Neural cell (in vitro differentiated cells): ENCODE measurements around the gene KRTAP22-1.

Experiments used
- EP300 ChIP-seq: fragments of 450-650 bp; conservative IDR thresholded peaks from 2 replicates; pipeline ENCODE4 v1.6.1; 2014; ENCODE audit warnings: antibody characterized with exemption, mild to moderate bottlenecking, moderate library complexity; ENCODE audit not compliant: poor library complexity, severe bottlenecking
- MXI1 ChIP-seq: fragments of 450-650 bp; conservative IDR thresholded peaks from 2 replicates; pipeline ENCODE4 v1.6.1; 2014; ENCODE audit warnings: antibody characterized with exemption, mild to moderate bottlenecking; ENCODE audit not compliant: poor library complexity, severe bottlenecking
- SMC3 ChIP-seq: fragments of 450-650 bp; conservative IDR thresholded peaks from 2 replicates; pipeline ENCODE4 v1.6.1; 2014; ENCODE audit warnings: antibody characterized with exemption, mild to moderate bottlenecking, moderate library complexity; ENCODE audit not compliant: poor library complexity
- TAF1 ChIP-seq: IDR thresholded peaks from 2 replicates; pipeline ENCODE4 v1.6.1; 2012; ENCODE audit warnings: low read depth
- TF ChIP-seq, protein P1 (sequence below): fragments of 450-650 bp; IDR thresholded peaks from 2 replicates; pipeline ENCODE4 v1.5.1; 2014; ENCODE audit warnings: antibody characterized with exemption, mild to moderate bottlenecking, moderate library complexity; ENCODE audit not compliant: poor library complexity, severe bottlenecking
- TF ChIP-seq, protein P2 (sequence below): IDR thresholded peaks from 2 replicates; pipeline ENCODE4 v1.6.1; 2012; ENCODE audit warnings: borderline replicate concordance

DNA sequence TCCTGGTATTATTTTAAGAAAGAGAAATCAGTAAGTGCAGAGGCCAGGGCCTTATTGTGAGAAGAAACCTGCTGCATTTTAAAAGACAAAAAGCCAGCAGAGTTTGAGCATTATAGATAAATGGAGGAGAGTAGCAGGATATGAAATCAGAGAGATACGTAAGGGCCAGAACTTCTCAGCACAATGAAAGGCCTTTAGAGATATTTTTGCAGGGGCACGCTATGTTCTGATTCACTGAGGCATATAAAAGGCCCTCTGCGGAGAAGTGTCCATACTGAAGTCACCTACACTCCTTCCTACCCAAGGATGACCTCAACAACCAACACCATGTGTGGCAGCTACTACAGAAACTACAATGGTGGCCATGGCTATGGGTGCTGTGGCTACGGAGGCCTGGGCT is 8.7 kb upstream of the KRTAP22-1 start, which contains the start of gene KRTAP6-3:
- TF ChIP-seq, protein P1, sequence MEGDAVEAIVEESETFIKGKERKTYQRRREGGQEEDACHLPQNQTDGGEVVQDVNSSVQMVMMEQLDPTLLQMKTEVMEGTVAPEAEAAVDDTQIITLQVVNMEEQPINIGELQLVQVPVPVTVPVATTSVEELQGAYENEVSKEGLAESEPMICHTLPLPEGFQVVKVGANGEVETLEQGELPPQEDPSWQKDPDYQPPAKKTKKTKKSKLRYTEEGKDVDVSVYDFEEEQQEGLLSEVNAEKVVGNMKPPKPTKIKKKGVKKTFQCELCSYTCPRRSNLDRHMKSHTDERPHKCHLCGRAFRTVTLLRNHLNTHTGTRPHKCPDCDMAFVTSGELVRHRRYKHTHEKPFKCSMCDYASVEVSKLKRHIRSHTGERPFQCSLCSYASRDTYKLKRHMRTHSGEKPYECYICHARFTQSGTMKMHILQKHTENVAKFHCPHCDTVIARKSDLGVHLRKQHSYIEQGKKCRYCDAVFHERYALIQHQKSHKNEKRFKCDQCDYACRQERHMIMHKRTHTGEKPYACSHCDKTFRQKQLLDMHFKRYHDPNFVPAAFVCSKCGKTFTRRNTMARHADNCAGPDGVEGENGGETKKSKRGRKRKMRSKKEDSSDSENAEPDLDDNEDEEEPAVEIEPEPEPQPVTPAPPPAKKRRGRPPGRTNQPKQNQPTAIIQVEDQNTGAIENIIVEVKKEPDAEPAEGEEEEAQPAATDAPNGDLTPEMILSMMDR, result no peak
- TF ChIP-seq MXI1 (no peak), EP300 (no peak), SMC3 (no peak), TAF1 (no peak)
- TF ChIP-seq, protein P2, sequence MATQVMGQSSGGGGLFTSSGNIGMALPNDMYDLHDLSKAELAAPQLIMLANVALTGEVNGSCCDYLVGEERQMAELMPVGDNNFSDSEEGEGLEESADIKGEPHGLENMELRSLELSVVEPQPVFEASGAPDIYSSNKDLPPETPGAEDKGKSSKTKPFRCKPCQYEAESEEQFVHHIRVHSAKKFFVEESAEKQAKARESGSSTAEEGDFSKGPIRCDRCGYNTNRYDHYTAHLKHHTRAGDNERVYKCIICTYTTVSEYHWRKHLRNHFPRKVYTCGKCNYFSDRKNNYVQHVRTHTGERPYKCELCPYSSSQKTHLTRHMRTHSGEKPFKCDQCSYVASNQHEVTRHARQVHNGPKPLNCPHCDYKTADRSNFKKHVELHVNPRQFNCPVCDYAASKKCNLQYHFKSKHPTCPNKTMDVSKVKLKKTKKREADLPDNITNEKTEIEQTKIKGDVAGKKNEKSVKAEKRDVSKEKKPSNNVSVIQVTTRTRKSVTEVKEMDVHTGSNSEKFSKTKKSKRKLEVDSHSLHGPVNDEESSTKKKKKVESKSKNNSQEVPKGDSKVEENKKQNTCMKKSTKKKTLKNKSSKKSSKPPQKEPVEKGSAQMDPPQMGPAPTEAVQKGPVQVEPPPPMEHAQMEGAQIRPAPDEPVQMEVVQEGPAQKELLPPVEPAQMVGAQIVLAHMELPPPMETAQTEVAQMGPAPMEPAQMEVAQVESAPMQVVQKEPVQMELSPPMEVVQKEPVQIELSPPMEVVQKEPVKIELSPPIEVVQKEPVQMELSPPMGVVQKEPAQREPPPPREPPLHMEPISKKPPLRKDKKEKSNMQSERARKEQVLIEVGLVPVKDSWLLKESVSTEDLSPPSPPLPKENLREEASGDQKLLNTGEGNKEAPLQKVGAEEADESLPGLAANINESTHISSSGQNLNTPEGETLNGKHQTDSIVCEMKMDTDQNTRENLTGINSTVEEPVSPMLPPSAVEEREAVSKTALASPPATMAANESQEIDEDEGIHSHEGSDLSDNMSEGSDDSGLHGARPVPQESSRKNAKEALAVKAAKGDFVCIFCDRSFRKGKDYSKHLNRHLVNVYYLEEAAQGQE, result no peak
